Measurements from ENCODE around the gene MALT1.
A peak's percentile ranks its signal among the peaks of the same experiment; 100 is the strongest.
"Not testable (repeated sequence)": the region's sequence is repeated elsewhere in the genome, so short reads cannot be mapped to it uniquely, and the experiment has no call there.

Gene MALT1

GRCh38 chr18:58738322-58738721 is 67.1 kb downstream of the MALT1 start:
- no peak for DNase-seq (ENCODE audit: low read depth)

GRCh38 chr18:58745914-58746313 is 74.6 kb downstream of the MALT1 start:
- DNase-seq (ENCODE audit: low read depth), result no peak

- DNase-seq (ENCODE audit: low read depth), result no peak
Observed at GRCh38 chr18:58748899-58749595, 77.8 kb downstream of the MALT1 start.

DNA sequence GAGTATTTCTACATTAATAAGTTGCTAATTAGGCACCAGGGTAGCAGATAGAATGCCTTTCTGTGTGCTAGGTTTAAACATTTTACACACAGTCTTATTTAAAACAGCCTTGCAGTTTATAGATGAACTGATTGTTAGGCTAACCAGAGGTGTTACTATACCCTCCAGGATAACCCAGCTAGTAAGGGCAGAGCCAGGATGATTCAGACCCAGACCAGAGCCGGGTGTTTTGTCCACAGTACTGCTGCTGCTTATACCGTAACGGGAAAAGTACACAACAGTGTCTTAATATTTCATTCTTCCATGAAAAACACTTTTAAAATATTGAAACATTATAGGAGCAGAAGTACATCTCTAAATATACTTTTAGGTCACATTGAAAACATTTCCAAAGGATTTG is 82.7 kb downstream of the MALT1 start:
- DNase-seq (ENCODE audit: low read depth), result no peak

- no peak for DNase-seq (ENCODE audit: low read depth)
Observed at GRCh38 chr18:58754544-58755068, 83.3 kb downstream of the MALT1 start.

DNA sequence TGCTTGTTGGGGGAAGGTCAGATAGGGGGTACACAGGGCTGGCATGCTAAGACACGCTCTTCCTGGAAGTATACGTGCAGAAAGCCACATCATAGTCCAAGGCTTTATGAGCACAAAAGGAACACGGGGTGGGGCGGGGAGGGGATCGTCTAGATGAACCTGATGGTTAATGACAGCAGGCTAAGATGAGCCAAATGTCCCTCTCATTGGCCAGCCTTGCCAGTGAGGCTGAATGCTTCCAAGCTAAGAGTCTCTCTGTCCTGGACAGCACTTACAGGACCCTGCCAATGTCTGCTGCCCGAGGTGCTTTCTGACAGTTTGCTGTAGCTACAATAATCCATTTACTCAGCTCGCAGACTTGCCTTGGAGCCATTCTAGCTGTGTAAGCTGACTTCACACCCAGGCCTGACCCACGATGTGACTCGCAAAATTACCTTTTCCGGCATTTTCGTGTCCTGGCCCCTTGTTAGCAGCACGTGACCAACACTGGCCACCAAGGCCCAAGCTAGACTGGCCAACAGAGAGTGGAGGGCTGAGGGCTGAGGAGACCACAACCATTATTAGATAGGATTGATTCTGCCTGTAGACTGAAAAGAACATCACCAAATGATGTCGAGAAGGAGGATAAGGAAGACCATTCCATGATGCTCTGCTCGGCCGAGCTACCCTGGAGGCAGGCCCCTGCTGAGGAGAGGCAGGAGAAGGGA is 84.2 kb downstream of the MALT1 start:
- no peak for DNase-seq (ENCODE audit: low read depth)

DNA sequence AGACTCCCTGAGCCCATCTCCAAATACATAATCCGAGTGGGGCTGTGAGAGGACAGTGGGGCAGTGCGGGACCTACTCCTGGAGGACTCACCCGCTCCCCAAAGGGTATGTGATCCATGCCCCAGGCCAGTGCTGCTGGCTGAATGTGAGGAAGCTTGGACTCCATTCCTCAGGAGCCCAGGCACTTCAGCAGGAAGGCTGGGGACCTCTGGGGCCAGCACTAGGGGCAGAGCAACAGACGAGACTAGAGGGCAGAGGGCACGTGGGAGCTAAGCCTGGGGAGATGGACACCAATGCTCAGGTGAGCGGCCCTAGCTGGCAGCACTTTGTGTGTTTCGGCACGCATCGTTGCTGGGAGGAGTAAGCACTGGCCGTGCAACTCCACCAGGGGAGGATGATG is 84.9 kb downstream of the MALT1 start:
- DNase-seq (ENCODE audit: low read depth), result no peak

- no peak for DNase-seq (ENCODE audit: low read depth)
Observed at GRCh38 chr18:58756596-58757240, 85.5 kb downstream of the MALT1 start.

DNA sequence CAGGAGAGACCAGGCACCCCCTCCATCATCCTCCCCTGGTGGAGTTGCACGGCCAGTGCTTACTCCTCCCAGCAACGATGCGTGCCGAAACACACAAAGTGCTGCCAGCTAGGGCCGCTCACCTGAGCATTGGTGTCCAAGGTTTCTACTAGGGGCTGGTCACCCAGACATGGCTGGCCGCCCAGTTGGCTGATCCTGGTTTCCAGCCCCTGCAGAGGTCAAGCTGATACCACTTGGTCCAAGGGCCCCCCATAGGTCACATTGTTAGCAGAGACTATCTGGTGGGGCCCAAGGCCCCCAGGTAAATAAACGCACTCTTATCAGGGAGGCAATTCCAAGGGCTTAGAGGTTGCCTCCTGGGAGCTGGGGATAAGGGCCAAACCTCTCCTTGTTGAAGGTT is 86.1 kb downstream of the MALT1 start:
- DNase-seq (ENCODE audit: low read depth), result not testable (repeated sequence)

GRCh38 chr18:58758046-58758445 is 86.8 kb downstream of the MALT1 start:
- DNase-seq (ENCODE audit: low read depth), result no peak

GRCh38 chr18:58758606-58759005 is 87.3 kb downstream of the MALT1 start:
- DNase-seq (ENCODE audit: low read depth), result no peak

DNA sequence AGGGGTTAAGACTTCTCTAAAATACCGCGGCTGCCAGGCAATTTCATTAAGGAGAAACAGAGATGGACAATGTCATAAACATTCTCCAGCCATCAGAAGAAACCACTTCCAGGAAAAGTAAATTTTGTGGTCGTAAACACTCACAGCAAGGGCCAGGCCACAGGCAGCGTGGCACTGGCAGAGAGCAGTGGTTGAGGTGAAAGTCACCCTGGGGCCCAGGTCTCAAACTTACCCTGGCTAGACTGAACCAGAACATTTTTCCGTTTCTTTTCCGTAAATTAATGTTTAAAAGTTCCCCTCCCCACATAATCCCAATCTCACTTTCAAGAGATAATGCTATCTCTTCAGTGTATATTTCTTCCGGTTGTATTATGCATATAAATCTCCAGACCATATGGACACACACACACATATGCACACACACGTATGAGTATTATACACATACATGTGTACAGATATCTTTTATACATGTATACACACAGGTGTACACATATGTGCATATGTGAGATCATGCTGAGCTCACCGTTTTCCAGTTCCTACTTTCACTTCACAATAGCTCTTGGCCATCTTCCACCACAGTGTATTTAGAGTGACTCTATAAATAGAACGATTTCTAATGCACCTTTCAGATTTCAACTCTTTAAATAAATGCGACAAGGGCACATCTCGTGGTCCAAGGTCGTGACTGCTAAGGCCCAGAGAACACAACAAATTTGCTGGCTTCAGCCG is 90.1 kb downstream of the MALT1 start:
- no peak for DNase-seq (ENCODE audit: low read depth)

- DNase-seq (ENCODE audit: low read depth), result no peak
Observed at GRCh38 chr18:58761970-58762780, 90.9 kb downstream of the MALT1 start.

- no peak for DNase-seq (ENCODE audit: low read depth)
Observed at GRCh38 chr18:58762781-58763171, 91.5 kb downstream of the MALT1 start.

- DNase-seq (ENCODE audit: low read depth), result no peak
Observed at GRCh38 chr18:58766164-58766563, 94.9 kb downstream of the MALT1 start.

GRCh38 chr18:58766946-58767345 is 95.7 kb downstream of the MALT1 start:
- DNase-seq (ENCODE audit: low read depth), result no peak

- DNase-seq (ENCODE audit: low read depth), result peak; percentile 47
Observed at GRCh38 chr18:58768293-58768974, 97.2 kb downstream of the MALT1 start.

DNA sequence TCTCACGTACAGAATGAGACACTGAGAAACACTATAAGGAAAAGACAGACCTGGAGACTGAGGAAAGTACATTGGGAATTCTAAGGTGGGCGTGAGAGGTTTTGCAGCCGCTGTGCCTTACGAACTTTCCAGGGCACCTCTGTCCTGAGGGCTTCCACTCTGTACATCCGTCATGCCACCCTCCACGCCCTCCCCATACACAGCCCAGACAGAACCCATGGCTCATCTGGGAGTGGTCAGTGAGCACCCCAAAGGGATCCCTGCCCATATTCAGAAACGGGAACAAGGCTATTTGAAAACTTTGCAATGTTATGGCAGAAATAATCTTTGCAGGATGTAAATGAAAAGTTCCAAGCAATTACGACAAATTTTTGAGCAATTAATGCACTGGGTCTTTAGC is 98.1 kb downstream of the MALT1 start:
- no peak for DNase-seq (ENCODE audit: low read depth)

GRCh38 chr18:58770601-58771000 is 99.3 kb downstream of the MALT1 start:
- DNase-seq (ENCODE audit: low read depth), result no peak

- no peak for DNase-seq (ENCODE audit: low read depth)
Observed at GRCh38 chr18:58772161-58772560, 100.9 kb downstream of the MALT1 start.

DNA sequence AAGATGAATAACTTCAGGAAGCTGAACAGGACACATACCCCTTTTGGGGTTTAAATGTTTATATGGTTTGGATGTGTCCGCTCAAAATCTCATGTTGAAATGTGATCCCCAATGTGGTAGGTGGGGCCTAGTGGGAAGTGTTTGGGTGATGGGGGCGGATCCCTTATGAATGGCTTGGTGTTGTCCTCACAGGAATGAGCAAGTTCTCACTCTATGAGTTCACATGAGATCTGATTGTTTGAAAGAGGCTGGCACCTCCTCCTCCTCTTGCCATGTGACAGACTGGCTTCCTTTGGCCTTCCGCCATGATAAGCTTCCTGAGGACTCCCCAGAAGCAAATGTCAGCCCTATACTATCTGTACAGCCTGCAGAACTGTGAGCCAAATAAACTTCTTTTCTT is 104.8 kb downstream of the MALT1 start:
- DNase-seq (ENCODE audit: low read depth), result no peak

Data from stimulated activated CD8-positive, alpha-beta memory T cell treated with anti-CD3 and anti-CD28 coated beads, Interleukin-4, amount 100 ng/mL, for 24 hours (primary cell).